Fibroblast of skin of abdomen (primary cell): ENCODE measurements around the gene BBS1.
"Not testable (repeated sequence)": the region's sequence is repeated elsewhere in the genome, so short reads cannot be mapped to it uniquely, and the experiment has no call there.

ENCODE experiments used
- DNase-seq: peaks from one replicate; pipeline ENCODE4 v3.0.0-alpha.2; 2013

Gene BBS1

DNA sequence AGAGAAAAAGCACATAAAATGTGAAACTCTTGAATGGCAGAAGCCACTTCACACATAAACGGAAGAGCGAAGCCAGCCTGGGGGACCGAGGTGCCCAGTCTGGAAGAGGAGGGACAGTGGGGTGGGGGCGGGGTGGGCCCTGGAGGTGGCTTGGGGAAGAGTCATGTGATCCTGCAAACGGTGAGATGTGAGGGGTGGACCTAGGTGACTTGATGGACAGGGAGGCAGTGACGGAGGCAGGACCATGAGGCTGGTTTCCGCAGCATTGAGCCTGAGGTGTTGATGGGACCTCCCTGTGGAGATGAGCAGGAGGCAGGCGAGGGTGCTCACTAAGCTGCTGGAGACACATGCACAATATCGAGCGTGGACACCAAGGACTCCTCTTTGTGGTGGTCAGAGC is 18.6 kb downstream of the BBS1 start:
- DNase-seq, result no peak

DNA sequence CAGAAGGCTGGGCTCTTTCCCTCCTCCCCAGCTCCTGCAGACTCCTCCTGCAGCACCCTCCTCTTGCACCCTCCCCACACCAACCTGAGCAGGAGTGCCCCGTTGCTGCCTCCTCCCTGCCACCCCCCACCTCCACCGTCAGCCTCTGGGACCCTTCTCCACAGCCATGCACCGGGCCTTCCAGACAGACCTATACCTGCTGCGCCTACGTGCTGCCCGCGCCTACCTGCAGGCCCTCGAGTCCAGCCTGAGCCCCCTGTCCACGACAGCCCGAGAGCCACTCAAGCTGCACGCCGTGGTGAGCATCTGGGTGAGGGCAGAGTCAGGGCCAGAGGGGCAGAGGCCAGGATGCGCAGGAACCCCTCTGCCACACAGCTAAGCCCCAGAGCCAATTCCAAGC is 19.2 kb downstream of the BBS1 start:
- DNase-seq, result no peak

DNA sequence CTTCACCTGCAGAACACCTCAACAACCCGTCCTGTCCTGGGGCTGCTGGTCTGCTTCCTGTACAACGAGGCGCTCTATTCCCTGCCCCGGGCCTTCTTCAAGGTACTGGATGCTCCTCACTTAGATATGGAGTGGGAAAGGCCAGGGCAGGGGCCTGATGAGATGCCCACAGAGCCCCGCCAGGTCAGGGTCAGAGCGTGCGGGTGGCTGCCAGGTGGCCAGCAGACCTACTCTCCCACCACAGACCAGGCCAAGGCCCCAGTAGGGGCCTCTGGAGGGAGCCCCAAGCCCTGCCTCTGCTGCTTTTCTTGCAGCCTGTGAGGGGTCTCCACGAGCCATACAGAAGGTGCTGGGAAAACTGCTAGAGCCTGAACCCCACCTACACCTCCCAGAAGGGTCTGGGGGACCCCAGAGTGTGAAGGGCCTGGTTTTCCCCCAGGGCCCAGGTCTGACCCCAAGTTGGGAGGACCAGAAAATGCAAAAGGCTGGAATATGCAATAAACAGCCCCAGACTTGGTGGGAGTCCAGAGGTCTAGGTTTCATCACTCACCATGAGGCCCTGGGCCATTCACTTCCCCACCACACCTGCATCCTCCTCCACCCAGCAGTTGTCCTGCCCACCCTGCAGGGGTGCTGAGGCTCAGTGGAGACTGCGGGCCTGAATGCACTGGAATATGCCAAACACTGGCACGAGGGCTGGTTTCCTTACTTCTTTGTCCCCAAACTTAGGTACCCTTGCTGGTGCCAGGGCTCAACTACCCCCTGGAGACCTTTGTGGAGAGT is 20.7 kb downstream of the BBS1 start:
- DNase-seq, result no peak

DNA sequence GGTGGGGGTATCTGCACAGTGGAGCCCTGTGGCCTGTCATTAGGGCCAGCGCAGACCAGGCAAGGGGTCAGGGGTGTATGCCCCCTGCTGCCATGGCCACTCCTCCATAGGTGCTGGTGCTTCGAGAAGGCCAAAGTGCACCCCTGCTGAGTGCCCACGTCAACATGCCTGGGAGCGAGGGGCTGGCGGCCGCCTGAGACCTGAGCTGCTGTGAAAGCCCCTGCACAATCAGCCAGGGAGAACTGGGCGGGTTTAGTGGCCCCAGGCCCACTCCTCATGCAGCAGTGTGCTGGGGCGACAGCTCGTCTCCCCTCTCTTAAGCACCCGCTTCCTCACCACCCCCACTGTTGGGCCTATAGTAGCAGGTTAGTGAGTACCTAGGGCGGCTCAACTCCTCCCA is 21.4 kb downstream of the BBS1 start:
- DNase-seq, result no peak

DNA sequence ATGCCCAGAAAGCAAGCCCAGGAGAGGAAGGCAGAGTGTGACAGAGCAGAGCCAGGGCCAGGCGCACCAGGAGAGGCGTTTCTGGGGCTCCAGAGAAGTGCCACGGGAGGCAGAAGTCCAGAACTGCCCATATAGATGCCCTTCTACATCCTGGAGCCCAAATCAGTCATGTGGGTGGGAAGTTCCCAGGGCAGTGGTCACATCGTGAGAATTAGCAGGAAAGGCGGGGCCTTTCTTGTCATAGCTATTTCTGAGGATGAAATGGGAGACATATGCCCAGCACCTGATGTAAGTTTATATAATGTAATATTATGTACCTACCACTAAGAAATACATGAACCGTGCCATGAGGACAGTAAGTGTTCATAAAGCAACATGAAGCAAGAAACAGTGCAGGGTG is 22.3 kb downstream of the BBS1 start:
- DNase-seq, result no peak

DNA sequence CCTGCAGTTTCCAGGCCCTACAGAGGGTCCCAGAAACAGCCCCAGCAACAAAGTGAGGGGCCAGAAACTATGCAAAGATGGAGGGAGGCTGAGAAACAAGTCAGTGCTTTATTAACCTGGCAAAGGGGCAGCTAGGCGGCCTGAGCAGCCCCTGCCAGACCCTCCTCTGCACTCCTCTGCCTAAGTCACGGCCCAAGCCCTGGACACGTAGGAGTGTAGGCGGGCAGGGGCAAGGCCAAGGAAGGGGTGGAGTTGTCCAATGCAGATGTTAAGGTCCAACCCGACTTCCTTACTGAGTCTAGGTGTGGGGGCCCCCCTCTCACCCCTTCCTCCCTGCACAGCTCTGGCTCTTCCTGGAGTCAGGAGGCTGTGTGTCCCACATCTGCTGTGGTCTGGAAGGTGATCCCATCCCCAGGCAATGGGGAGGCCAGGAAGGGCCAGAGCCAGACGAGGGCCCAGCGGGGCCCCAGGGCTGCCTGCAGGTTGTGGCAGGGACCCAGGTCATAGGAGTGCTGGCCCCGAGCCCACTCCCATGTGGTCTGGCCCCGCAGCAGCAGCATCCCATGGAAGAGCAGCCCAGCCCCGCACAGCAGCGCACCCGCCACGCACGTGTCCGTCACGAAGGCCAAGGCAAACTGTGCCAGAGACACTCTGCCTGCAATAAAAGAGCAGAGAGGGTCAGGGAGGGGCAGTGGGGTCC is 28.9 kb downstream of the BBS1 start:
- DNase-seq, result no peak

DNA sequence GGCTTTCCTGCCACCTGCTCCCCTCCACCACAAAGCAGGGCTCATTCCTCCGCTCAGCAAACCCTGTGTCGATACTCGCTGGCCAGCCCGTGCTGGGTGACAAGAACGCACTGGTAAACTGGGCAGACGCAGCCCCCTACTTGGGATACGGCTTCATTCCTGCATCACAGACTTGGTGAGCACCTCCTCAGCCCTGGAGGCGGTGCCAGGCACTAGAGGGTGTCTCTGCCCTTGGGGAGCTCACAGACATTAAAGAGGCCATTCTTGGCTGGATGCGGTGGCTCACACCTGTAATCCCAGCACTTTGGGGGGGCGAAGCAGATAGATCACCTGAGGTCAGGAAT is 29.4 kb downstream of the BBS1 start:
- no peak for DNase-seq

DNA sequence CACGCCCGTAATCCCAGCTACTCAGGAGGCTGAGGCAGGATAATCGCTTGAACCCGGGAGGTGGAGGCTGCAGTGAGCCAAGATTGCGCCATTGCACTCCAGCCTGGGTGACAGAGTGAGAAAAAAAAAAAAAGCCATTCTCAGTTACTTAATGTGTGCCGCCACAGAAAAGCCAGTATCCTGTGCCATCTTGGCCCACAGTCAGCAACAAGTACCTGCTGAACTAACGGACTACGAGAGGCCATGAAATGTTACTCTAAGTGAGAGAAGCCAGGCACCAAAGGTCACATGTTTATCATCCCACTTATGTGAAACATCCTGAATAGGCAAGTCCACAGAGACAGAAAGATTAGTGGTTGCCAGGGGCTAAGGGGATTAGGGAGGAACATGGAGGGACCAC is 30.2 kb downstream of the BBS1 start:
- DNase-seq, result not testable (repeated sequence)

DNA sequence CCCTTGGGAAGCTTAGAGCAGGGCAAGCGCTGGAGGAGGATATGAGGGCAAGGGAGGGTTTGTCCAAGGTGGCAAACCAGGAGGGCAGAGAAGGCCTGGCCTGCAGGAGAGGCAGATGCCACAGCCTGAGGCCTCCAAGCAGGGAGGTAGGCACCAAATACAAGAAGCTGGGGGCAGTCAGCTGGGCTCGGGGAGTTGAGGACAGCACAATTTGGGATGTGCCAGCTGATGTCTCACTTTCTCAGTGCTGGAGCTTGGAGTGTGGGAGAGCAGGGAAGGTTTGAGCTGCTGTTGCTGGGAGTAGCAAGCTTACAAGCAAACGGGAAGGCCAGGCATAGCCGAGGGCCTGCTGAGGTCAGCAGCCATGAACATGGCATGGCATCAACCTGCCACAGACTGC is 31.5 kb downstream of the BBS1 start:
- no peak for DNase-seq

DNA sequence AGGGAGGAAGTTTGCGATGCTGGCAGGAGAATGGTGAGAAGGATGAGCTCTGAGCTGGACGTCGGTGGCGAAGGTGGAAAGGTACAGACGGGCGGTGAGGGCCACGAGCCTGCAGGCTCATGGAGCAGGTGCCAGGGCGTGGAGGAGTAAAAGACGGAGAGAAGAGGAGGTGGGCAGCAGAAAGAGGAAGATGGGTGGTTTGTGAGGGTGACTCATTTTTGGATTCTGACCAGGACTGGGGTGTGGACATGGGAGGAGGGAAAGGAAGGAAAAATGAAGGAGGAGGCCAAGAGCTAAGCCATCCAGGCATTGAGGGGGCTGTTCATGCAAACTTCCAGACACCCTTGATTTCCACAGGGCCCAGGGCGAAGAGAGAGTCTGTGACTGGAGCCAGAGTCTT is 31.9 kb downstream of the BBS1 start:
- DNase-seq, result no peak

DNA sequence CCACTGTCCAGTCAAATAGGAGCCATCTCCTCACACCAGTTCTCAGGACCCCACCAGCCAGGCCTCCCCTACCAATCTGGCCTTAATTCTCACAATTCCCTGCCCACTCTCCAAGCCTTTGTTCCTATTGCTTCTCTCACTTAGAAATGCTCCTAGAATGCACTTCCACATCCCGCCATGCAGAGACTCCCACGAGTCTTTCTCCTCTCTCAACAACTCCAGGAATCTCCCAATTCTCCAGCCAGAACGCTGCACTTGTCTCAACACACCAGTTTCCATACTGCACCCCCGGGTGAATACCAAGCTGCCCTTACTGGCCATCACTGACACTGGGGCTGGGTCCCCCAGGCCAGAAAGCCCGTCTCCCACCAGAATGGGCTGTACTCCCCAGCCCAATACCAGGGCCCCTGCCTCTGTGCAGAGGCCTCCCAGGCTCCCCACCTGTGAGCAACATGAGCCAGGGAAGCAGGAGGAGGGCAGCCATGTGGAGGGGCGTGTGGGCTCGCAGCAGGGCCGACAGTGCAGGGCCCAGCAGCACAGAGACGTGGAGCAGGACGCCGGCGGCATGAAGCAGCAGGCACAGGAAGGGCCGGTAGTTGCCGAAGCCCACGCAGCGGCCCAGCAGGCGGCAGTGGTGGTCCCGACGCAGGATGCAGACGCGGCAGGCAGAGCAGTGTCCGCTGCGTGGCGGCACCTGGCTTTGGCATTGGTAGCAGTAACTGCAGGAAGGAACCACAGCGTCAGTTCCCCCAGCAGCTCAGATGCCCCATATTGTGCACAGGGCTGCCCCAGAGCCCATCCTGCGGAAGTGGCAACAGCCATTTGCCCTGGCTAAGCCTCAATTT is 33.0 kb downstream of the BBS1 start:
- peak; percentile 63 for DNase-seq

DNA sequence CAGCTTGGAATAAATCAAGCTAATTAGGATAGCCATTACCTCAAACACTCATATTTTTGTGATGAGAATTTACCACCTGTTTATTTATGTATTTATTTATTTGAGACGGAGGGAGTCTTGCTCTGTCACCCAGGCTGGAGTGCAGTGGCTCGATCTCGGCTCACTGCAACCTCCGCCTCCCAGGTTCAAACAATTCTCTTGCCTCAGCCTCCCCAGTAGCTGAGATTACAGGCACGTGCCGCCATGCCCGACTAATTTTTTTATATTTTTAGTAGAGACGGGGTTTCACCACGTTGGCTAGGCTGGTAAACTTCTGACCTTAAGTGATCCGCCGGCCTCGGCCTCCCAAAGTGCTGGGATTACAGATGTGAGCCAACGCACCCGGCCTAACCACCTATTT is 34.5 kb downstream of the BBS1 start:
- DNase-seq, result not testable (repeated sequence)

DNA sequence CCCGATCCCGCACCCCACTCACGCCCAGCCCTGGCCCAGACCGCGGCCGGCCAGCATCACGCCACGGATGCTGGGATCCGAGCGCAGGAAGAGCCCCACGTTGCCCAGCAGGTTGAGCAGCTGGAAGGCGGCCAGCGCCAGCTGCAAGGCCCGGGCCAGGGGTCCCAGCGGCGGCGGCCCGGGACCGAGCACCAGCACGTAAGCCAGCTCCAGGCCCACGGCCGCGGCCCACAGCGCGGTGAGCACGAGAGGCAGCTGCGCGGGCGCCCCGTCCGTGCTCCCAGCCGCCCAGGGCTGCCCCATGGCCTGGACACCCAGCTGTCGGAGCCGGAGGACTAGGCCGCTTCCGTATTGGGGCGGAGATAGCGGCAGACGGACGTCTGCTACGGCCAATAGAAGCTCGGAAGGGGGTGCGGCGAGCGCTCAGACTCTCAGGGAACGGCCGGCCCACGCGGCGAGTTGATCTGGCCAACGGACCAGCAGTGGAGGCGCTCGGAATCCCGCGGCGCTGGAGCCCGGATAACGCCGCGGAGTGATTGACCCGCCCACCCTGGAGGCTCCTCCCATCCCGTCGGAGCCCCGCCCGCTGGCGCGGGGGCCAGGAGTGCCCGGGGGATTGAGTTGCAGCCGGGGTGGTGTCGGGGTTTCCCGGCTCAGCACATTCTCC is 35.4 kb downstream of the BBS1 start, which contains the start of gene ZDHHC24:
Gene ZDHHC24 (minus strand): TSS at position 348 of the 667 bp plus-strand sequence. CDS start 45 bp downstream, at position 303.
- peak; percentile 97 for DNase-seq

DNA sequence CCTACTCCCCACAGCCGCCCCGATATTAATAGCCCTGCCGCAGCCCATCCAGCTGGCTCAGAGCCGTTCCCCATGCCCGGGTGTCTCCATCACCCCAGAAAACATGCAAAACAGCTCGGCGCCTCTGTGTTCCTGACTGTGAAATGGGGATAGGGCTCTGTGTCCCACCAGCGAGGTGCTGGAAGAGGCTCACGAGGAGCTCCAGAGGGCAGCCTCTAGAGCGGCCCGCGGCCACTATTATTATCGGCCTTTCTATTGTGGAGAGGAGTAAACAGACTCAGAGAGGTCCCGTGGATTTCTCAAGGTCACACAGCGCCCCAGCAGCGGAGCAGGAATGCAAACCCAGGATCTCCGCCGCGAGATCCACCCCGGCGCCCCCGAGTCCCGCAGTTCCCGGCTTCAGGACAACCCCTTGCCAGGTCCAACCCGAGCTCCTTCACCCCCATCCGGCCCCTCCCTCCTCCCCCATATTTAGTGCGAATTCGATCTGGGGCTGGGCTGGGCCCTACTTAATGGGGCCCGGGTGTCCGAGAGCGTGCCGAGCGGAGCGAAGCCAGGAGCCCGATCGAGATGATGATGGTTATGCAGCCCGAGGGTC is 36.0 kb downstream of the BBS1 start, which contains the start of gene ACTN3:
Gene ACTN3 (plus strand): TSS at position 536 of the 598 bp plus-strand sequence. CDS start 35 bp downstream, at position 571.
- DNase-seq, result peak; percentile 39

DNA sequence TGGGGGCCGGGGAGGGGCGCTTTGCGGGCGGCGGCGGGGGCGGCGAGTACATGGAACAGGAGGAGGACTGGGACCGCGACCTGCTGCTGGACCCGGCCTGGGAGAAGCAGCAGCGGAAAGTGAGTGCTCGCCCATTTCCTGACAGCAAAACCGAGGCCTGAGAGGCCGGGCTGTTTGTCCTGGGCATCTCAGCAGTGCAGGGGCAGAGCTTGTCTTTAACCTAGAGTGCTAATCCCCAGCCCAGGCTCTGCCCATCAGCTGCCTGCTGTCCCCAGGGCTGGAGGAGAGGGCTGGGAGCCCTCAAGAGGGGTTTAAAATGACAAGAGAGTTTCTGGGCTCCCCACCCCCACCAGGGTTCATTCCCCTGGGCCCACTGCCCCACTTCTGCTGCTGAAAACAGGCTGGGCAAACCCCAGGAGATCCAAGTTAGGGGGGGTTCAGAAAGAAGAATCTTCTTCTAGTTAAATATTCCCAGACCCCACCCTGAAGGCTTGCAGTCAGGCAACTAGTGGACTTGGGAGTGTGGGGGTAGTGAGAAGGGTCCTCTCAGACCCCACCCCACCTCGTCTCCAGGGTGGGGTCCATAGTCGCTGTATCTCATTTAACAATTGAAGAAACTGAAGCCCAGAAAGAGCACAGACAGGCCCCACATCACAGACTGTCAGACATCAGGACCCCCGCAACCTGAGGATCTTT is 36.7 kb downstream of the BBS1 start:
- DNase-seq, result no peak

DNA sequence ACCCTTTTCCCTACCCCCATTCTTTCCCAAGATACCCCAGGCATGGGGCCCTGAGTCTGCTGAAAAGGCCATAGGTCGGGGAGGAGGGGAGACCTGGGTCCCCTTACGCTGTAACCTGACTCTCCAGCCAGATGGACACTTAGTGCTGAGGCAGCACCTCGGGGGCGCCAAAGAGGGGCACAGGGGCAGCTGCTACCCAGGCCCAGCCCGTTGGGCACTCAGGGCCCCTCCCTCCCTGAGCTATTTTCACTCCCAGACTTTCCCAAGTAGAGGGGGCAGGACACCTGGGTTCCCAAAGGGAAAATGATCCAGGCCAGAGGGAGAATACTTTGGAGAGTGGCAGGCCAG is 37.2 kb downstream of the BBS1 start:
- DNase-seq, result no peak

DNA sequence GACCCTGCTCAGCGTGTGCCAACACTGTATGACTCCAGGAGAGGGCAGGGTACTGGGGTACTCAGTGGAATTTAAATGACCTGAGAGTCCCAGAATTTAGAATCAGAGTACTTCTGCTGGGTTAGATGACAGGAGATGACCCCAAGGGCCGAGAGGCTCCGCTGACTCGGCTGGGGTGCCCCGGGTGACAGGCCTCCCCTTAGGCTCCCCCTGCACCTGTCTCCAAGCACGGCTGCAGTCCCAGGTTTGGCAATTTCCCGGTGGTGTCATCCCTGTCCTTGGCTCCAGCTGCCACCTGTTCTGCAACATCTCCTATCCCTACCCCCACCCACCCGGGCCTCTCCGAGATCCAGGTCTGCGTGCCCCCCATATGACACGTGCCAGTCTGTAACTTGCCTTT is 37.6 kb downstream of the BBS1 start:
- no peak for DNase-seq

DNA sequence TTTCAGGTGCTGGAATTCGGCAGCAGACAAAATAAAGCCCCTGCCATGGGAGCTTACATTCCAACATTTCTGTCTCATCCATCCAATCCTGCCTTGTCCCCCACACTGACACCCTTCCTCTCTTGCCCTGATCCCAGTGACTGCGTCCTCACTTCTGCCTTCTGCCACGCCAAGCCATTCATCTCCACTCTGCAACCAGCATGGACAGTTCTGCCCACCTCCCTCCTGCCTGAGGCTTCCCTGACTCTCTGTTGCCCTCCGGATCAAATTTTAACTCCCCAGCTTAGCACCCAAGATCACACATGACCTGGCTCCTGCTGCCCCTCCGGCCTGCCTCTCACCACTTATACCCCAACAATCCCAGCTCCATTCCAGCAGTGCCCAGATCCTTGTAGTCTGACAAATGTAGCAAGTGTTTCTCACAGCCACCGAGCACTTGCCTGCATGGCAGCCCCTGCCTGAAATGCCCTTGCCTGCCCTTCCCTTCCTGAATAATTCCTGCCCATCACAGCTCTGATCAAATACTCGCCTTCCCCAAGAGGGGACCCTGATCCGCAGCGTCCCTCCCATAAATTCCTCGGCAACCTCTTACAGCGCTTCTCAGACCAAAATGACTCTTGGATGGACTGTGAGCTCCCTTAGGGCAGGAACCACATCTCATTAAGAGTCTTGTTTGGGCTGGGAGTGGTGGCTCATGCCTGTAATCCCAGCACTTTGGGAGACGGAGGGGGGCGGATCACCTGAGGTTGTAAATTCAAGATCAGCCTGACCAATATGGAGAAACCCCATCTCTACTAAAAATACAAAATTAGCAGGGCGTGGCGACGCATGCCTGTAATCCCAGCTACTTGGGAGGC is 38.6 kb downstream of the BBS1 start:
- DNase-seq, result no peak

DNA sequence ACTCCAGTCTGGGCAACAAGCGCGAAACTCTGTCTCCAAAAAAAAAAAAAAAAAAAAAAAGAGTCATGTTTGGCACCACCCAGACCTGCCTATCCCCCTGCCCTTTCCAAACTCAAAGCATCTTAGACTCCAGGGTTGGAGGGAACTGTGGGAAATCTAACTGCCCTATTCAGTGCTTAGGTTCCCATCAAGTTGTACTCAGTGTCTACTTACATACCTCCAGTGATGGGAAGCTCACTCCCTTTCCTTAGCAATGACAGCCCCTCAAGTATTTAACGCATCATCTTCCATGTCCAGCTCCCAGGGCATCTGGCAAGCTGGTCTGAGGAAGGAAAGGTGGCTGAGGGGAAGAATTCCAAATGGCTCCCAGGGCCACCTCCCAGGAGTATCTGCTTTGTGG is 39.3 kb downstream of the BBS1 start:
- no peak for DNase-seq

DNA sequence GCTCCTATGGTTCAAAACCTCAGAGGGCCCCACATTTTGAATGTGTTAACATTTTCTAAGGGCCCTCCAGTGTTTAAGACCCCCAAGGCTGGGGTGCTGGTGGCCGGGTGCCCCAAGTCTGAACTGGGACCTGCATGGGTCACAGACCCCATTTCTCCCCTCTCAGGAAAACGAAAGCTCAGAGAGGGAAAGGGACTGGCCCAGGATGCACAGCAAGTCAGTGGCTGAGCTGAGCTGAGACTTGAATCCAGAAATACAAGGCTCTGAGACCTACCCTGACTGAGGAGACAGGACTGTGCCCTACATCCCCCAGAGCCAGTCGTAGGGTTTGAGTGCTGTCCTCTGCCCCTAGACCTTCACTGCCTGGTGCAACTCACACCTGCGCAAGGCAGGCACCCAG is 40.5 kb downstream of the BBS1 start:
- no peak for DNase-seq

DNA sequence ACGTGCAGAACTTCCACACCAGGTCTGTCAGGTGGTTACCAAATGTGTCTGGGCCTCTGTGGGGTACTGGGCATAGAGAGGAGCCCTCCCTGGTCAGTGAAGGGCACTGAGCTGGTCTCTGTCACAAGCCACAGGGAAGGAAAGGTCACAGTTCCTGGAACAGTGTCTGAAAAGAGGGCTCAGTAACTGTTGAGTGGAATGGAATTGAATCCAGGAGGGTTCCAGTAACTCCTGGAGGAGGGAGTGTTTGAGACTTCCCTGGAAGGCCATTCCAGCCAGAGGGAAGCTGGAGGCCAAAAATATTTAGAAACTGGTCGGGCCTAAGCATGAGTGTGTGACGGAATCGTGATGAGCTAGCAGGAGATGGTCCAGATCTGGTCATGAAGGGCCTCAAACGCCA is 44.2 kb downstream of the BBS1 start:
- DNase-seq, result no peak
